Measurements from ENCODE around the gene ESR2. TPM values are rescaled to one million over a fixed set of nuclear protein-coding genes. Genes with fewer than 3 reads are reported as not detected.

Gene ESR2
- total RNA-seq, 4 donors from 2014 or later, result 0.59 to 2.4 (median 1.5) TPM

- no peak for DNase-seq (ENCODE audit: low spot score in 2 of 2)
- TF ChIP-seq EP300 (IDR thresholded peaks at IDR 0.05) (no peak), POLR2A (IDR thresholded peaks at IDR 0.05) (no peak), CTCF (IDR thresholded peaks at IDR 0.05) (no peak)
- Histone ChIP-seq H3K9me3 (no peaks in the 10 kb centered on the region), H3K36me3 (peaks cover 0 to 68% (median 14%) of the 10 kb centered on the region in 3 donors), H3K4me3 (no peak overlapping the region), H3K27me3 (no peaks in the 10 kb centered on the region), H3K27ac (no peak overlapping the region), H3K4me1 (no peaks in the 10 kb centered on the region)
- WGBS, 2 donors, result 90 to 93% methylated on average over 7 to 8 of the region's 8 CpGs
Measured at GRCh38 chr14:64149921-64150320, 144.2 kb downstream of the ESR2 start.

- Histone ChIP-seq H3K4me3 (no peak overlapping the region), H3K27ac (no peak overlapping the region), H3K4me1 (no peaks in the 10 kb centered on the region), H3K27me3 (no peaks in the 10 kb centered on the region), H3K9me3 (no peaks in the 10 kb centered on the region), H3K36me3 (peaks cover 6 to 64% (median 10%) of the 10 kb centered on the region in 3 donors)
- TF ChIP-seq POLR2A (IDR thresholded peaks at IDR 0.05) (no peak), CTCF (IDR thresholded peaks at IDR 0.05) (no peak), EP300 (IDR thresholded peaks at IDR 0.05) (no peak)
- WGBS, 2 donors, result 61 to 68% methylated on average over 7 of the region's 7 CpGs
- DNase-seq (ENCODE audit: low spot score in 2 of 2), result no peak
Measured at GRCh38 chr14:64147126-64147790, 146.9 kb downstream of the ESR2 start.

- 76 to 83% methylated on average over 9 of the region's 9 CpGs for WGBS, 2 donors
- no peaks in the 10 kb centered on the region for H3K4me1 ChIP-seq
- no peaks in the 10 kb centered on the region for H3K27me3 ChIP-seq
- TF ChIP-seq CTCF (IDR thresholded peaks at IDR 0.05) (no peak), EP300 (IDR thresholded peaks at IDR 0.05) (no peak), POLR2A (IDR thresholded peaks at IDR 0.05) (no peak)
- no peaks in the 10 kb centered on the region for H3K9me3 ChIP-seq
- H3K4me3 ChIP-seq, result no peak overlapping the region
- H3K36me3 ChIP-seq, result peaks cover 0 to 87% (median 0%) of the 10 kb centered on the region in 3 donors
- no peak overlapping the region for H3K27ac ChIP-seq
- DNase-seq (ENCODE audit: low spot score in 2 of 2), result no peak
Measured at GRCh38 chr14:64137657-64138290, 156.4 kb downstream of the ESR2 start.

GRCh38 chr14:64126548-64126947 is 167.6 kb downstream of the ESR2 start:
- no peaks in the 10 kb centered on the region for H3K4me1 ChIP-seq
- H3K27ac ChIP-seq, result no peak overlapping the region
- no peaks in the 10 kb centered on the region for H3K9me3 ChIP-seq
- peaks cover 0 to 96% (median 19%) of the 10 kb centered on the region in 3 donors for H3K36me3 ChIP-seq
- H3K4me3 ChIP-seq, result no peak overlapping the region
- no peak for DNase-seq (ENCODE audit: low spot score in 2 of 2)
- 96 to 97% methylated on average over 6 of the region's 6 CpGs for WGBS, 2 donors
- no peaks in the 10 kb centered on the region for H3K27me3 ChIP-seq
- TF ChIP-seq EP300 (IDR thresholded peaks at IDR 0.05) (no peak), CTCF (IDR thresholded peaks at IDR 0.05) (no peak), POLR2A (IDR thresholded peaks at IDR 0.05) (no peak)

GRCh38 chr14:64125270-64125669 is 168.9 kb downstream of the ESR2 start:
- Histone ChIP-seq H3K9me3 (no peaks in the 10 kb centered on the region), H3K27ac (no peak overlapping the region), H3K36me3 (peaks cover 0 to 96% (median 21%) of the 10 kb centered on the region in 3 donors), H3K4me1 (no peaks in the 10 kb centered on the region), H3K4me3 (no peak overlapping the region), H3K27me3 (no peaks in the 10 kb centered on the region)
- TF ChIP-seq CTCF (IDR thresholded peaks at IDR 0.05) (no peak), EP300 (IDR thresholded peaks at IDR 0.05) (no peak), POLR2A (IDR thresholded peaks at IDR 0.05) (no peak)
- no peak for DNase-seq (ENCODE audit: low spot score in 2 of 2)
- WGBS, 2 donors, result 87 to 89% methylated on average over 2 of the region's 2 CpGs
